ENCODE measurements around the gene HDAC4.

DNA sequence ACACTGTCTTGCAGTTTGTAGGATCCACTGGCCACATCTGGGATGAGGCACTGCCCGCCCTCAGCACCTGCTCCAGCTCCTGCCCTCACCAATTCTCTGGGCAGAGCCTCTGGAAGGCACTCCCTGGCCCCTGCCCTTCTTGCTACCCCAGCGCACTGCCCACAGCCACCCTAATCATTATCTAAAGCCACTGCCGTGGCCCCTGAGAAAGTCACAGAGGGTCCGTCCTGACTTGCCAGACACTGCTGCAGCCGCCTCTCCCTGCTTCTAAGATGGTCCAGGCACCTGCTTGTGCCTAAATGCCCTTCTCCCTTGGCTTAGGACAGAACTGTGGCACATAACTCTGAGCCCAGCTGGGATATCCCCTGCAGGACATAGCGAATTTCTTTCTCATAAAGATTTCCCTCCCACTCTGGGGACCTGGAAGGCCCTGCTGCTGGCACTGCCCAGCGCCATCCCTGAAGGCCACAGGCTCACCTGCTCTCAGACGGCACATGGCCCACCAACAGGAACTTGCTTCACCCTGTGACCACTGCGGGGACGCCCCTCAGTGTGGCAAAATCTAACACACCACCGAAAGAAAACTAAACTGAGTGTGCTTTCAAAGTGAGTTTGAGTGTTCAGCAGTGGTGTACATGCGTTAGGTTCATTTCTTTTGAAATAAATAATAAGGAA, 244.9 kb downstream of the HDAC4 start:
- TF ChIP-seq, protein P1, sequence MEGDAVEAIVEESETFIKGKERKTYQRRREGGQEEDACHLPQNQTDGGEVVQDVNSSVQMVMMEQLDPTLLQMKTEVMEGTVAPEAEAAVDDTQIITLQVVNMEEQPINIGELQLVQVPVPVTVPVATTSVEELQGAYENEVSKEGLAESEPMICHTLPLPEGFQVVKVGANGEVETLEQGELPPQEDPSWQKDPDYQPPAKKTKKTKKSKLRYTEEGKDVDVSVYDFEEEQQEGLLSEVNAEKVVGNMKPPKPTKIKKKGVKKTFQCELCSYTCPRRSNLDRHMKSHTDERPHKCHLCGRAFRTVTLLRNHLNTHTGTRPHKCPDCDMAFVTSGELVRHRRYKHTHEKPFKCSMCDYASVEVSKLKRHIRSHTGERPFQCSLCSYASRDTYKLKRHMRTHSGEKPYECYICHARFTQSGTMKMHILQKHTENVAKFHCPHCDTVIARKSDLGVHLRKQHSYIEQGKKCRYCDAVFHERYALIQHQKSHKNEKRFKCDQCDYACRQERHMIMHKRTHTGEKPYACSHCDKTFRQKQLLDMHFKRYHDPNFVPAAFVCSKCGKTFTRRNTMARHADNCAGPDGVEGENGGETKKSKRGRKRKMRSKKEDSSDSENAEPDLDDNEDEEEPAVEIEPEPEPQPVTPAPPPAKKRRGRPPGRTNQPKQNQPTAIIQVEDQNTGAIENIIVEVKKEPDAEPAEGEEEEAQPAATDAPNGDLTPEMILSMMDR (IDR thresholded peaks at IDR 0.05): no peak
- TF ChIP-seq SIN3A (IDR thresholded peaks at IDR 0.05; ENCODE audit: borderline replicate concordance, insufficient read depth, low read depth, low read length): no peak
- TF ChIP-seq, protein P2, sequence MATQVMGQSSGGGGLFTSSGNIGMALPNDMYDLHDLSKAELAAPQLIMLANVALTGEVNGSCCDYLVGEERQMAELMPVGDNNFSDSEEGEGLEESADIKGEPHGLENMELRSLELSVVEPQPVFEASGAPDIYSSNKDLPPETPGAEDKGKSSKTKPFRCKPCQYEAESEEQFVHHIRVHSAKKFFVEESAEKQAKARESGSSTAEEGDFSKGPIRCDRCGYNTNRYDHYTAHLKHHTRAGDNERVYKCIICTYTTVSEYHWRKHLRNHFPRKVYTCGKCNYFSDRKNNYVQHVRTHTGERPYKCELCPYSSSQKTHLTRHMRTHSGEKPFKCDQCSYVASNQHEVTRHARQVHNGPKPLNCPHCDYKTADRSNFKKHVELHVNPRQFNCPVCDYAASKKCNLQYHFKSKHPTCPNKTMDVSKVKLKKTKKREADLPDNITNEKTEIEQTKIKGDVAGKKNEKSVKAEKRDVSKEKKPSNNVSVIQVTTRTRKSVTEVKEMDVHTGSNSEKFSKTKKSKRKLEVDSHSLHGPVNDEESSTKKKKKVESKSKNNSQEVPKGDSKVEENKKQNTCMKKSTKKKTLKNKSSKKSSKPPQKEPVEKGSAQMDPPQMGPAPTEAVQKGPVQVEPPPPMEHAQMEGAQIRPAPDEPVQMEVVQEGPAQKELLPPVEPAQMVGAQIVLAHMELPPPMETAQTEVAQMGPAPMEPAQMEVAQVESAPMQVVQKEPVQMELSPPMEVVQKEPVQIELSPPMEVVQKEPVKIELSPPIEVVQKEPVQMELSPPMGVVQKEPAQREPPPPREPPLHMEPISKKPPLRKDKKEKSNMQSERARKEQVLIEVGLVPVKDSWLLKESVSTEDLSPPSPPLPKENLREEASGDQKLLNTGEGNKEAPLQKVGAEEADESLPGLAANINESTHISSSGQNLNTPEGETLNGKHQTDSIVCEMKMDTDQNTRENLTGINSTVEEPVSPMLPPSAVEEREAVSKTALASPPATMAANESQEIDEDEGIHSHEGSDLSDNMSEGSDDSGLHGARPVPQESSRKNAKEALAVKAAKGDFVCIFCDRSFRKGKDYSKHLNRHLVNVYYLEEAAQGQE (IDR thresholded peaks at IDR 0.05; ENCODE audit: insufficient read depth in 1 of 2, low read depth in 2 of 2, low read length in 1 of 2): no peak
- TF ChIP-seq POLR2AphosphoS5 (IDR thresholded peaks at IDR 0.05; ENCODE audit: low read depth, low read length): no peak
